ENCODE data around the gene EFCC1.
A peak's percentile ranks its signal among the peaks of the same experiment; 100 is the strongest.

Gene EFCC1

GRCh38 chr3:129034642-129035041 lies 33.5 kb downstream of the EFCC1 start:
- Histone ChIP-seq H3K27ac (no peak overlapping the region), H3K36me3 (no peaks in the 10 kb centered on the region), H3K9me3 (no peaks in the 10 kb centered on the region), H3K27me3 (peaks cover 0 to 10% of the 10 kb centered on the region in 2 donors), H3K4me1 (peaks cover 0 to 5% (median 0%) of the 10 kb centered on the region in 4 donors), H3K4me3 (no peak overlapping the region)
- TF ChIP-seq CTCF (IDR thresholded peaks at IDR 0.05), result no peak
- DNase-seq, result peak in 1 of 2 donors; percentile 21
- intact Hi-C loops (cut with DNase I; ENCODE audit: low total_unique reads), result loop anchor here (10.0 kb wide), 1 partner anchor 60 kb away; no protein-coding TSS in a partner anchor

- Histone ChIP-seq H3K4me1 (peaks cover 0 to 7% (median 0%) of the 10 kb centered on the region in 4 donors), H3K36me3 (no peaks in the 10 kb centered on the region), H3K27me3 (peaks cover 0 to 13% of the 10 kb centered on the region in 2 donors), H3K9me3 (no peaks in the 10 kb centered on the region), H3K4me3 (no peak overlapping the region), H3K27ac (no peak overlapping the region)
- DNase-seq, result peak in 1 of 2 donors; percentile 15
- TF ChIP-seq CTCF (IDR thresholded peaks at IDR 0.05), result no peak
- intact Hi-C loops (cut with DNase I; ENCODE audit: low total_unique reads), result loop anchor here (10.0 kb wide), 1 partner anchor 59 kb away; no protein-coding TSS in a partner anchor
Observed at GRCh38 chr3:129035360-129036221, 34.5 kb downstream of the EFCC1 start.

- intact Hi-C loops (cut with DNase I; ENCODE audit: low total_unique reads), result loop anchor here (10.0 kb wide), 1 partner anchor 58 kb away; no protein-coding TSS in a partner anchor
- DNase-seq, result peak in 1 of 2 donors; percentile 47
- H3K4me3 ChIP-seq, result no peak overlapping the region
- no peak for TF ChIP-seq CTCF (IDR thresholded peaks at IDR 0.05)
- peaks cover 0 to 17% of the 10 kb centered on the region in 2 donors for H3K27me3 ChIP-seq
- no peak overlapping the region for H3K27ac ChIP-seq
- H3K36me3 ChIP-seq, result no peaks in the 10 kb centered on the region
- peaks cover 0 to 7% (median 0%) of the 10 kb centered on the region in 4 donors for H3K4me1 ChIP-seq
- no peaks in the 10 kb centered on the region for H3K9me3 ChIP-seq
Observed at GRCh38 chr3:129036222-129037092, 35.4 kb downstream of the EFCC1 start.

GRCh38 chr3:129037093-129037419 lies 36.0 kb downstream of the EFCC1 start:
- TF ChIP-seq CTCF (IDR thresholded peaks at IDR 0.05), result no peak
- Histone ChIP-seq H3K4me1 (peaks cover 0 to 7% (median 0%) of the 10 kb centered on the region in 4 donors), H3K27me3 (peaks cover 0 to 17% of the 10 kb centered on the region in 2 donors), H3K36me3 (no peaks in the 10 kb centered on the region), H3K9me3 (no peaks in the 10 kb centered on the region), H3K27ac (no peak overlapping the region), H3K4me3 (no peak overlapping the region)
- intact Hi-C loops (cut with DNase I; ENCODE audit: low total_unique reads), result loop anchor here (10.0 kb wide), 1 partner anchor 58 kb away; no protein-coding TSS in a partner anchor
- no peak for DNase-seq

- peaks cover 0 to 7% (median 0%) of the 10 kb centered on the region in 4 donors for H3K4me1 ChIP-seq
- no peaks in the 10 kb centered on the region for H3K9me3 ChIP-seq
- TF ChIP-seq CTCF (IDR thresholded peaks at IDR 0.05), result no peak
- intact Hi-C loops (cut with DNase I; ENCODE audit: low total_unique reads), result loop anchor here (10.0 kb wide), 1 partner anchor 57 kb away; no protein-coding TSS in a partner anchor
- H3K27me3 ChIP-seq, result peaks cover 0 to 17% of the 10 kb centered on the region in 2 donors
- peak in 1 of 2 donors; percentile 52 for DNase-seq
- no peaks in the 10 kb centered on the region for H3K36me3 ChIP-seq
- H3K27ac ChIP-seq, result no peak overlapping the region
- no peak overlapping the region for H3K4me3 ChIP-seq
Observed at GRCh38 chr3:129038121-129038855, 37.2 kb downstream of the EFCC1 start.
